Heart left ventricle (tissue), 16 donors: ENCODE results near the gene ARHGAP33. TPM values are rescaled to one million over a fixed set of nuclear protein-coding genes. Genes with fewer than 3 reads are reported as not detected.

ENCODE experiments used
- ATAC-seq, 4 donors: fragments of 200-7000 bp; cut with Tn5 transposase; one replicate each; pipeline ENCODE4 v1.9.1; 2020 to 2022; ENCODE audit warnings: moderate library complexity in 4 of 4, mild to moderate bottlenecking in 3 of 4, moderate number of reproducible peaks in 1 of 4
- DNase-seq, 5 donors: peaks; one replicate each; pipeline ENCODE4 v3.0.0-alpha.2; 2020
- H3K27ac ChIP-seq, 12 donors: fragments of 200-600 bp; sonication (generic) in 4 of 12; one replicate each; pipeline versions ENCODE4 v1.5.0 to v1.8.0; 2016 to 2022; ENCODE audit warnings: mild to moderate bottlenecking in 2 of 12
- H3K27me3 ChIP-seq, 9 donors: fragments of 200-600 bp; sonication (generic) in 2 of 9; one replicate each; pipeline versions ENCODE4 v1.5.1 to v1.8.0; 2016 to 2022; ENCODE audit warnings: mild to moderate bottlenecking in 3 of 9
- H3K36me3 ChIP-seq, 9 donors: fragments of 200-600 bp; sonication (generic) in 2 of 9; one replicate each; pipeline versions ENCODE4 v1.5.0 to v1.8.0; 2018 to 2022; ENCODE audit warnings: mild to moderate bottlenecking in 2 of 9
- H3K4me1 ChIP-seq, 12 donors: fragments of 200-600 bp; sonication (generic) in 4 of 12; one replicate each; pipeline versions ENCODE4 v1.5.0 to v1.8.0; 2016 to 2022; ENCODE audit warnings: mild to moderate bottlenecking in 3 of 12
- H3K4me3 ChIP-seq, 12 donors: fragments of 200-600 bp; sonication (generic) in 4 of 12; one replicate each; pipeline versions ENCODE4 v1.5.0 to v1.8.0; 2017 to 2022; ENCODE audit warnings: mild to moderate bottlenecking in 9 of 12, moderate library complexity in 4 of 12
- H3K9me3 ChIP-seq, 12 donors: fragments of 200-600 bp; sonication (generic) in 4 of 12; one replicate each; pipeline versions ENCODE4 v1.5.0 to v1.8.0; 2016 to 2022; ENCODE audit warnings: mild to moderate bottlenecking in 1 of 12
- POLR2A ChIP-seq, 2 donors: fragments of 450-650 bp; IDR thresholded peaks; one replicate each; pipeline ENCODE4 v1.6.1; 2017; ENCODE audit warnings: antibody characterized with exemption in 2 of 2, mild to moderate bottlenecking in 2 of 2, moderate library complexity in 2 of 2
- WGBS, 4 donors: extraction: QIAGEN DNeasy Blood & Tissue Kit in 2 of 4; methylation state at CpG; one replicate each; pipeline versions ENCODE4 v1.1.5 to v1.1.7; 2013 to 2018; 5-methylcytosine and 5-hydroxymethylcytosine counted together
- intact Hi-C, 10 donors: fragments of 100-400 bp; cut with DNase I; formaldehyde crosslinking; loops; one replicate each; pipeline versions ENCODE4 v1.11.1 to v1.14.2; 2022
- polyA plus RNA-seq, 2 donors: library from polyadenylated mRNA; stranded (reverse); fragments of 200-250 nt; gene quantifications; one replicate each; pipeline ENCODE4 v1.2.3, GENCODE V29; 2013
- total RNA-seq, 9 donors: library from RNA; depleted of rRNA in 2 of 9; stranded (reverse); fragments of >200 nt in 2 of 9; fragmentation: NEBNext Ultra II Directional in 3 of 9; extraction: Animal tissue kit (Norgen Biotek cat#: 25700) in 3 of 9; gene quantifications; one replicate each; pipeline versions ENCODE4 v1.1.0 to v1.2.4, GENCODE V29; 2016 to 2023
- TF ChIP-seq, protein P1 (sequence below), 12 donors: fragments of 200-600 bp; sonication (generic) in 4 of 12; IDR thresholded peaks; one replicate each; pipeline versions ENCODE4 v1.5.0 to v1.8.0; 2018 to 2022; ENCODE audit warnings: antibody characterized with exemption in 12 of 12, mild to moderate bottlenecking in 5 of 12
- donor health status: ischemic (EF 13 %, LVEDD 7.1; RV severe dilation, severe dysfunction).
- donor health status: healthy with polysubstance abuse.
- donor health status: DM: no; HTN: yes; CAD: no.
- donor health status: DM: no; HTN: no; CAD: no.
- donor health status: ischemic (EF 25% LVEDD 6.9; RV normal size, moderate dysfunction).
- donor health status: ischemic (EF 25% LVEDD 5.7; RV mildly dilated, moderate dysfunction).
- donor health status: healthy.
- donor health status: DM: yes; HTN: yes; CAD: no.
- donor health status: ischemic (EF 35%, LVEDD 5.7; RV mildly dilated, moderate dysfunction).
- donor health status: nonischemic (EF 11% LVEDD 7.7; RV severe dilation, severe dysfunction).
- donor health status: DM: yes; HTN: yes; CAD: no.
- donor health status: PGD.
- donor health status: ischemic (EF 29% LVEDD 5.4; RV normal size, mild dysfunction).
- donor health status: nonischemic (EF 23%, LVEDD 6.1; RV moderate dilation, normal function).

Gene ARHGAP33
- total and polyA plus RNA-seq, 11 donors, result 0.50 to 7.8 (median 3.4) TPM

DNA sequence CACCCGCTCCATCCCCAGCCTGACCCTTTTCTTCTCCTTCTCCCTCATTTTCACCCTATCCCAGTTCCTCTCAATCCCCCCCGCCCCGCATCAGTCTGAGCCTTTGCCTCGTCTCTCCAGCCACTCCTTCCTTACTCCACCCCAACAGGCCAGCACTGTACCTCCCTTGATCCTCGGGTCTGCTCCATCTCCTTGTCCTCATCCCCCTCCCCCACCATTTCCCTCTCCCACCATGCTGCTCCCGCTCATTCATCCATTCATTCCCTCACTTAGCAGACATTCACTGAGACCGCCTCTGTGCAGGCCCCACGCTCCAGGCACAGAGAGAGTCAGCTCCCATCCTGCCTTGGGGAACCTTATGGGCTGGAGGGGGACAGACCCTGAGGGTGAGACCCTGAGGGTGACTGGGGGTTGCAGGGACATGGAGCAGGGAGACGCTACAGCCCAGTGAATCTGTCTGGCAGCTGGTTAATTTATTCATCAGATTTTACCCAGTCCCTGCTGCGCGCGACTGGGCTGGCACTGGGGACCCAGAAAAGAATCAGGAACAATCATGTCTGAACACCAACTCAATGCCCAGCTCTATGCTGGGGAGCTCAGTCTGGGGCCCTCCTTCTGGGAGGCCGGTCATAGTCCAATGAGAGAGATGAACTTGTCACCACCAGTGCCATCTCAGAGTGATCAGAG is 881 bp downstream of the ARHGAP33 start:
- no peak for TF ChIP-seq POLR2A (IDR thresholded peaks at IDR 0.05)
- TF ChIP-seq, protein P1, sequence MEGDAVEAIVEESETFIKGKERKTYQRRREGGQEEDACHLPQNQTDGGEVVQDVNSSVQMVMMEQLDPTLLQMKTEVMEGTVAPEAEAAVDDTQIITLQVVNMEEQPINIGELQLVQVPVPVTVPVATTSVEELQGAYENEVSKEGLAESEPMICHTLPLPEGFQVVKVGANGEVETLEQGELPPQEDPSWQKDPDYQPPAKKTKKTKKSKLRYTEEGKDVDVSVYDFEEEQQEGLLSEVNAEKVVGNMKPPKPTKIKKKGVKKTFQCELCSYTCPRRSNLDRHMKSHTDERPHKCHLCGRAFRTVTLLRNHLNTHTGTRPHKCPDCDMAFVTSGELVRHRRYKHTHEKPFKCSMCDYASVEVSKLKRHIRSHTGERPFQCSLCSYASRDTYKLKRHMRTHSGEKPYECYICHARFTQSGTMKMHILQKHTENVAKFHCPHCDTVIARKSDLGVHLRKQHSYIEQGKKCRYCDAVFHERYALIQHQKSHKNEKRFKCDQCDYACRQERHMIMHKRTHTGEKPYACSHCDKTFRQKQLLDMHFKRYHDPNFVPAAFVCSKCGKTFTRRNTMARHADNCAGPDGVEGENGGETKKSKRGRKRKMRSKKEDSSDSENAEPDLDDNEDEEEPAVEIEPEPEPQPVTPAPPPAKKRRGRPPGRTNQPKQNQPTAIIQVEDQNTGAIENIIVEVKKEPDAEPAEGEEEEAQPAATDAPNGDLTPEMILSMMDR (IDR thresholded peaks at IDR 0.05), result no peak
- intact Hi-C loops, result loop anchor here in 2 of 10 donors (10.0 kb wide), 2 partner anchors 109 to 159 kb away; partner anchors contain the start of gene LRFN3 (in 1 of the 2)
- Histone ChIP-seq H3K4me3 (peak overlapping the region; percentile 68 to 99 (median 92)), H3K4me1 (peaks cover 0 to 17% (median 5%) of the 10 kb centered on the region in 12 donors), H3K9me3 (no peaks in the 10 kb centered on the region), H3K27me3 (no peaks in the 10 kb centered on the region), H3K36me3 (peaks cover 0 to 31% (median 9%) of the 10 kb centered on the region in 9 donors), H3K27ac (peak overlapping the region in 3 of 12 donors; percentile 1 to 77 (median 58))
- no peak for ATAC-seq
- WGBS, 4 donors, result 56 to 62% (median 57%) methylated on average over 13 of the region's 13 CpGs
- no peak for DNase-seq

DNA sequence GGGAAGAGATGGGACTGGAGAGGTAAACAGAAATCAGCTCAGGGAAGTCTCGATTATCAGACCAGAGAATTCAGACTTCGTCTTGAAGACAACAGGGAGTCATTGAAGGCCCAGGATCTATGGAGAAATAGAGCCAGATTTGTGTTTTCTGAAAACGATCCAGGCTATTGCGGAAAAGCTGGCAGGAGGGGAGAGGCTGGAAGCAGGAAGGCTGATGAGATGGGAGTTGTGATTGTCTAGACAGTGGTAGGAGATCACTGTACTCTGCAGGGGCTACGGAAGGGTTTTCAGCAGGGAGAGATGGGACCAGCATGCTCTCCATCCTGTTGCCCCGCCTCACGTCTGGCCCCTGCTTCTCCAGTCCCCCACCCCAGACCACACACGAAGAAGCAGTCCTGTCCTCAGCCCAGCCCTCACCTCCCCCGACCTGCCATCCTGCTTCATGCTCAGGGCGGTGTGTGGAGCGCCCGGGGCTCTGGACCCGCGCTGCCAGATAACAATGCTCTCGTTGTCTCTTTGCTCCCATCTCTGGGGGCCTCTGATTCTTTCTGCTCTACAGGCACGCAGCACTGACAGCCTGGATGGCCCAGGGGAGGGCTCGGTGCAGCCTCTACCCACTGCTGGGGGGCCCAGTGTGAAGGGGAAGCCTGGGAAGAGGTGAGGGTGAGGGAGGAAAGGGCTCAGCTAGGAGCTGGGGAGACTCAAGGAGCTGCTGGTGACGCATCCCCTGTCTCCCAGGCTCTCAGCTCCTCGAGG is 1.9 kb downstream of the ARHGAP33 start:
- Histone ChIP-seq H3K4me1 (peaks cover 0 to 17% (median 5%) of the 10 kb centered on the region in 12 donors), H3K4me3 (no peak overlapping the region), H3K27me3 (no peaks in the 10 kb centered on the region), H3K36me3 (peaks cover 0 to 39% (median 10%) of the 10 kb centered on the region in 9 donors), H3K27ac (no peak overlapping the region), H3K9me3 (no peaks in the 10 kb centered on the region)
- TF ChIP-seq POLR2A (IDR thresholded peaks at IDR 0.05), result no peak
- no peak for DNase-seq
- intact Hi-C loops, result loop anchor here in 2 of 10 donors (10.0 kb wide), 2 partner anchors 108 to 158 kb away; partner anchors contain the start of gene LRFN3 (in 1 of the 2)
- WGBS, 4 donors, result 66 to 76% (median 74%) methylated on average over 17 to 19 of the region's 19 CpGs
- no peak for ATAC-seq

- H3K9me3 ChIP-seq, result no peaks in the 10 kb centered on the region
- H3K27me3 ChIP-seq, result no peaks in the 10 kb centered on the region
- no peak overlapping the region for H3K4me3 ChIP-seq
- intact Hi-C loops, result loop anchor here in 2 of 10 donors (10.0 kb wide), 2 partner anchors 107 to 157 kb away; partner anchors contain the start of gene LRFN3 (in 1 of the 2)
- TF ChIP-seq POLR2A (IDR thresholded peaks at IDR 0.05), result no peak
- TF ChIP-seq, protein P1 (IDR thresholded peaks at IDR 0.05), result no peak
- DNase-seq (no peak), ATAC-seq (no peak)
- H3K27ac ChIP-seq, result no peak overlapping the region
- 79 to 97% (median 91%) methylated on average over 7 of the region's 7 CpGs for WGBS, 4 donors
- peaks cover 0 to 46% (median 12%) of the 10 kb centered on the region in 9 donors for H3K36me3 ChIP-seq
- peaks cover 0 to 17% (median 5%) of the 10 kb centered on the region in 12 donors for H3K4me1 ChIP-seq
These were observed 2.6 kb downstream of the ARHGAP33 start for GRCh38 chr19:35777961-35778360.

DNA sequence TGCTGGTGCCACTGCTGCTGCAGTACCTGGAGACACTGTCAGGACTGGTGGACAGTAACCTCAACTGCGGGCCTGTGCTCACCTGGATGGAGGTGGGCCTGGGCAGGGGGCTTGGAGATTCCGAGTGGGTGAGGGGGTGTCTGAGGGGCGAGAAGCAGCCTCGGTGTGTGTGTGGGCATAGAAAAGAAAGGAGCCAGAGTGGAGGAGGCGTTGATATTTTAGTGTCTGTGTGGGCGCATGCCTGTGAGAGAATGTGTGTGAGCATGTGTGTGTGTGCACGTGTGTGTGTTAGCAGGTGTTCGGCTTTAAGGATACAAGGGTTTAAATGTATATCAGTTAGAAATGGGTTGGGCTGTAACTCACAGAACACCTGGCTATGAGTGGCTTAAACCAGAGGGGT is 3.7 kb downstream of the ARHGAP33 start:
- peaks cover 0 to 17% (median 5%) of the 10 kb centered on the region in 12 donors for H3K4me1 ChIP-seq
- H3K27ac ChIP-seq, result no peak overlapping the region
- H3K27me3 ChIP-seq, result no peaks in the 10 kb centered on the region
- H3K4me3 ChIP-seq, result no peak overlapping the region
- intact Hi-C loops, result loop anchor here in 2 of 10 donors (10.0 kb wide), 2 partner anchors 106 to 156 kb away; partner anchors contain the start of gene LRFN3 (in 1 of the 2)
- DNase-seq (no peak), ATAC-seq (no peak)
- 91 to 95% (median 95%) methylated on average over 8 of the region's 8 CpGs for WGBS, 4 donors
- TF ChIP-seq, protein P1 (IDR thresholded peaks at IDR 0.05), result no peak
- TF ChIP-seq POLR2A (IDR thresholded peaks at IDR 0.05), result no peak
- H3K9me3 ChIP-seq, result no peaks in the 10 kb centered on the region
- H3K36me3 ChIP-seq, result peaks cover 0 to 46% (median 12%) of the 10 kb centered on the region in 9 donors
